HG02840 (cell line): ENCODE results near the gene FMNL2.
"Not testable (repeated sequence)": the region's sequence is repeated elsewhere in the genome, so short reads cannot be mapped to it uniquely, and the experiment has no call there.

Experiments
- ATAC-seq: cut with Tn5 transposase; IDR thresholded peaks from one replicate; pipeline ENCODE4 v1.9.1; 2021; ENCODE audit warnings: mild to moderate bottlenecking, moderate library complexity, moderate number of reproducible peaks; ENCODE audit not compliant: unreplicated experiment, low FRiP score

FMNL2 gene

DNA sequence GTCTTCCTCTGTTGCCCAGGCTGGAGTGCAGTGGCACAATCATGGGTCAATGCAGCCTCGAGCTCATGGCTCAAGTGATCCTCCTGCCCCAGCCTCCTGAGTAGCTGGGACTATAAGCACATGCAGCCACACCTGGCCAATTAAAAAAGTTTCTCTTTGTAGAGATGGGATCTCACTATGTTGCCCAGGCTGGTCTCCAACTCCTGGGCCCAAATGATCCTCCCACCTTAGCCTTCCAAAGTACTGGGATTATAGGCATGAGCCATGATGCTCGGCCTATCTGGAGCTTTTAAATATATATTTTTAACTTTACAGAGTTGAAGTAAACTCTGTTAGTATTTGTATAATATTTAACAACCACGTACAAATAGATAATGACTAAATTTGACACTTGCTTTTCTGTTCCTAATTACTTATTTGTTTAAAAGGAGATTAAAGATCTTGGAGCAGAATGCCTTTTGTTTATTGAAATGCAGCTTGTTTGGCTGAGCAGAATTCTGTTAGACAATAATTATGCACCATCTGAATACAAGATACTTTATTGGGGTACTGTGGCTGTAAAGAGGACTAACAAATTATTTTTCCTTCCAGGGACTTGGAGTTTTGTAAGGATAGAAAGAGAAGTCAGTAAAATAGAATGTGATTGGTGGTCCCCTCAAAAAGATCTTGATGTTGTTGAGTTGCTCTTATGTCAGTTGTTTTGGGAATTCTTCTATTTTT is 175.0 kb downstream of the FMNL2 start:
- no peak for ATAC-seq

DNA sequence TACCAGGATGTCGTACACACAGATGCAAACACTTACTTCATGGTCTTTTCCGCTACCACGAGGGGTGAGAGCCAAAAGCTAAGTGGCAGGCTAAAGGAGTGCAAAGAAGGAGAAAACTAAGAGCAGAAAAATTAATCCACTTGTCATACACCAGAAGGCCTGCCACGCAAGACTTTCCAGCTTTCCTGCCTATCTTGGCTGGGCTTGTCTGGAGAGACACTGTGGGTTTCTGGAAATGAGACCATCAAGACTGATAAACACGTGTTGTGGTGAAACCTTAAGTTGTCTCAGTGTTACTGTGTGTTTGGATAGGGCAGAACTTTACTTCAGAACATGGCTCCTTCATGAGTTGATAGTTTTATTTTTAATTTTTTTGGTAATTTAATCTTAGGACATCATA is 175.6 kb downstream of the FMNL2 start:
- ATAC-seq: no peak

DNA sequence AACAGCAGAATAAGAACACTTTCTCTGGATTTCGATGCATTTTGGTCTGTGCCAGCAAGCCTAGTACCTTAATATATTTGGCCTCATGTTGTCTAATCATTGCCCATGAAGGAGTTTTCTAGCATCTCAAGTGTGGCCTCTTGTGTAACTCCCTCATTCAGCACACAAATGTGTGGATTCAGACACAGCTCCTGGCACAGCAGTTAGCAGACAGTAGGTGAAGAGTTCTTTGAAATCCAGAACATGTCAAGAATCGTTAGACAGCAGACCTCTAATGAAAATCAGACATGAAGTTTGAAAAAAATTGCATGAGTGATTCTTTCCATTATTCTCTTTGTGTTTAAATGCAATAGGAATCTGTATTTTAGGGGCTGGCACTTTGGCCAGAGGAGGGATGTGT is 177.0 kb downstream of the FMNL2 start:
- no peak for ATAC-seq

DNA sequence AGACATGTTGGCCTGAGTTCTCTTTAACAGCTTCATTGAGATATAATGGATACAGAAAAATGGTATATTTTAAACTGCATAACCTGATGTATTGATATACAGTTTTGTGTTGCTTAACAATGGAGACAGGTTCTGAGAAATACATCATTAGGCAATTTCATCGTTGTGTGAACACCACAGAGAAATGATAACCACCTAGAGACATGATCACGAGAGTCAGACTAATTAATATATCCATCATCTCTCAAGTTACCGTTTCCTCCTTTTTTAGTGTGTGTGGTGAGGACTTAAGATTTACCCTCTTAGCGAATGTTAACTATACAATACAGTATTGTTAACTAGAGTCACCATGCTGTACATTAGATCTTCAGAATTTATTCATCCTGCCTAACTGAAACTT is 178.1 kb downstream of the FMNL2 start:
- no peak for ATAC-seq

DNA sequence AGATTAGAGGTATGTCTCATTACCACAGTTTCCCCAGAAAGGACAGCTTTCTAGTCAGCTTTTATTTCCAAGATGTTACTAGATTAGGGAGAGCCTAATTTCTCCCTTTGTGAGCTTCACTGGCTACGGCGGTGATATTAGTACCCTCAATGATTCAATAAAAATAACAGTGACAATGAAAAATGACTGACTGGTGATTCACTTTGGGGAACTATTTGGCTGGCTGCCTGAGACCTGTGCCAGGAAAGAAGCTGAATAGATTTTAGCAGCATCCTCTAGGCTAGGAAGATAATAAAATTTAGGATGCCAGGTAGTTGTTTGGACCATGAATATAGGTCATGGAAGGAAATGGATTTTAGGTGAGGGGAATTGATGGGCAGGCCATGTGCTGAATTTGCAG is 178.7 kb downstream of the FMNL2 start:
- no peak for ATAC-seq

DNA sequence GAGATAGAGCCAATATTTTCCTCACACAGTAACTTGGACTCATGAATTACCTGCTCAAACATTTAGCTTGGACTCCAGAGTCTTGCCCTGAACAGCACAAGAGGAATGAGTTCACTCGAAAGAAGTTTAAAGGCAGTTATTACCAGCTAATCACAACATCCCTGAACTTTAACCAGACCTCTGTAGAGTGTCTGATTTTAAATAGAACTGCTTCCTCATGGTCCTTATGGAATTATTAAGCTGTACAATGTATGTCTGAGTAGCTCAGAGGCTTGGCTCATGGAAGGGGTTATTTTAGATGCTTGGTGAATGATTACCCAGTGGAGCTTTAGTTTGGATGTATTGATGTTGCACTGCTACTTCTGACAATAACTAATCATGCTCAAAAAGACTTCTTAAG is 183.1 kb downstream of the FMNL2 start:
- no peak for ATAC-seq

DNA sequence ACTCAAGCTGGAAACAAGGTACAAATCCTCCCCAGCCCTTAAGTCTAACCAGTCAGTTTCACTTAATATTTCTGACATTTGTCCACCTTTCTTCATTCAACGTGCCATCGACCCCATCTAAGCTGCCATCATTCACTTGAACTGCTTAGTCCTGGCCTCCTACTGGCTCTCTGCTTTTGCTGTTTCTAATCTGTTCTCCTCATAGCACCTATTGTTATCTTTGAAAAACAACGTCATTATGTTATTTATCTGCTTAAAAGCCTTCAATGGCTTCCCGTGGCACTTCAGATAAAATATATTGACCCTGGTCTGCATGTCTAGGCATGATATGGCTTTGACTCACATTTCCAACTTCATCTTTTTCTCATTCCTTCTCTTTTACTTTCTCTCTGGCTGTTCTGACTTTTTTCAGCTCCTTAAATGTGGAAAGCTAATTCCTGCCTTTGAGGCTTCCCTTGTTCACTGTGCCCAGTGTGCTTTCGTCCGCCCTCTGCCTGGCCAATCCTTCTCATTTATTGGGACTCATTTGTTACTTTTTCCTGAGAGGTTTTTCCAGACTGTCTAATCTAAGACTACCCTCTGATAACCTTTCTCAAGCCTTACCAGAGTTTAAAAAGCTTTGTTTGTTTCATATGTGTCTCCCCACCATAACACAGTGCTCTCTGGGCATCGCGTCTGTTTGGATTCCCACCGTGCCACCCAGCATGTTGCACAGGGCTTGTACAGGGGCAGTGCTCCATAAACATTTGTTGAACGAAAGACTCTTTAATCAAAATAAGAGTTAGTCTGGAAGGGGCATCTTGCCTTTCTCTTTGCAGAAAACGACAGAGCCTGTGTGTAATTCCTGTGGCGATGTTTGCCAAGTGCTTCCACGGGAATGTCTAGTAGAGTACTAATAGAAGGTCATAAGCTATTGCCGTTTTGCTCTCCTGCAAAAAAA is 183.9 kb downstream of the FMNL2 start:
- ATAC-seq: no peak

DNA sequence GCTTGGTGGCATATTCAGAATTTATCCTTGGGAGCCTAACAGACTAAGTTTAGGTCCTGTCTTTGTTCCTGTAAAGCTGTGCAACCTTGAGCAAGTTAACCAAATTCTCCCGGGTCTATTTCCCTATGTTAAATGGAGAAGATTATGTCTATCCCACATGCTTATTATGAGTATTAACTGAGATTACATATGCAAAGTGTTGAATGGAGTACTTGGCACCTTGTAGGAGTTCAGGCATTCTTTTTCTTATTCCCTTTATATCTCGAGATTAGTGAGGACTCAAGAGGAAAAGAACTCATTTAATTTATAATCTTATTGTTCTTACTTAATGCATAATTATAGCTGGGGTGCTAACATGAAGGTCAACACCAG is 184.6 kb downstream of the FMNL2 start:
- no peak for ATAC-seq

DNA sequence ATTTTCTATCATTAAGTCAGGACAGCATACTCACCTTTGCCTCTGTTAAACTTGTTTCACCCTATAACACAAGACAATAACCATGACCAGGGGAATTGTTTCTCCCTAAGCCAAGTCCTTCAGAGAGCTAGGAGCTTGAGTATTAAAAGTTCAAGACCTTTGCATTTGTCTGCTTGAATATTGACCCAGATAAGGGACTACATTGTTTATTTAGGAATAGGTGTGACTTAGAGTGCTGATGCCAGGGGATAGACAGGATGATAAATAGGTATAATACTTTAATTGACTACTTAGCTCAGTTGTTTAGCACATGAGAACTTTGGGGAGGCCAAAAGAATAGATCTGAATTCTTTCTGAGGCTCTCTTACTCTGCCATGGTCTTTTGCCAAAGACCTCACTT is 185.8 kb downstream of the FMNL2 start:
- no peak for ATAC-seq

DNA sequence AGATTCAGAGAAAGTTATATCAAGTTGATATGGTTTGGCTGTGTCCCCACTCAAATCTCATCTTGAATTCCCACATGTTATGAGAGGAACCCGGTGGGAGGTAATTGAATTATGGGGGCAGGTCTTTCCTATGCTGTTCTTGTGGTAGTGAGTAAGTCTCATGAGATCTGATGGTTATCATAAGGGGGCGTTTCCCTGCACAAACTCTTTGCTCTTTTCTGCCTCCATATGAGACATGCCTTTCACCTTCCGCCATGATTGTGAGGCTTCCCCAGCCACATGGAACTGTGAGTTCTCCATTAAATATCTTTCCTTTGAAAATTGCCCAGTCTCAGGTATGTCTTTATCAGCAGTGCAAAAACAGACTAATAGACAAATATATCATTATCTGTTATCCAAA is 187.5 kb downstream of the FMNL2 start:
- not testable (repeated sequence) for ATAC-seq

DNA sequence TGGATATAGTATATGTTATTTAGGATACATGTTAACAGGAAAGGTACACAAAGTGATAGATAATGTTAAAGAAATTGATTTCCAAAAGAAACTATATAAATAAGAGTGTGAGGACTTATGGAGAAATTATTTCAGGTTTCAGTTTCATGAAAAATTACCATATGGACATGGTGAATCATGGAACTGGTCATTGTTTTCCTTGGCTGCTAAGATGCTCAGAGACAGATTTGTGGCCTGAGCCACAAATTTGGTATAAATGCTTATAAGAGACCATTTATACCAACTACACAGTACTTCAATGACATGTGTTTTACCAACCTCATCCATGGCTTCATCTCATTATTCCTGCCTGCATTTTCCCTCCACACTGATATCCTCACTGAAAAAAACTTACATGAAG is 188.1 kb downstream of the FMNL2 start:
- ATAC-seq: no peak

DNA sequence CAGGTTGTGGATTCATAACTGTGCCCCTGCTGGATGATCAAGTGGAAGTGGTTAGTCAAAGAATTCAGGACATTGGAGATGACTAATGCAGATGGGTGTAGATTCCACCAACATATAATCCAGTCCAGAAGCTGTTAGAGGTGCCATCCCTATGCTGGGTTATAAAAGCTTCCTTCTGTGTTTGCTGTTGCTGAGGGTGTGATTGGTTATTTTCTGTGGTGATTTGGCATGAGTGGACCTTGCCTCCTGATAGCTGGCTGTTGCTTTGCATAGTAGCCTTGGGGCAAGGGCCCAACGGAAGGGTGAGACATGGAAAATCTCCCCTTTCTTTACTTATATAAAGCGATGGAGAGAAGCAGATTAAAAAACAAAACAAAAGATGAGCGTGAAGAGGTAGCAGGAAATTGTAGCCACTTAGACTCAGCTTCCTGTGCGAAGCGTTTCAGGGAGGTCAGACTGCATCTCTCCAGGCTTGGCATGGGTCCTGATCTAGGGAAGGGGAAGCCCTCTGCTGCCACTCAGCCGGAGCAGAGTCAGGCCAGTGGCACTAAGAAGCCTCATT is 190.4 kb downstream of the FMNL2 start:
- ATAC-seq: no peak

DNA sequence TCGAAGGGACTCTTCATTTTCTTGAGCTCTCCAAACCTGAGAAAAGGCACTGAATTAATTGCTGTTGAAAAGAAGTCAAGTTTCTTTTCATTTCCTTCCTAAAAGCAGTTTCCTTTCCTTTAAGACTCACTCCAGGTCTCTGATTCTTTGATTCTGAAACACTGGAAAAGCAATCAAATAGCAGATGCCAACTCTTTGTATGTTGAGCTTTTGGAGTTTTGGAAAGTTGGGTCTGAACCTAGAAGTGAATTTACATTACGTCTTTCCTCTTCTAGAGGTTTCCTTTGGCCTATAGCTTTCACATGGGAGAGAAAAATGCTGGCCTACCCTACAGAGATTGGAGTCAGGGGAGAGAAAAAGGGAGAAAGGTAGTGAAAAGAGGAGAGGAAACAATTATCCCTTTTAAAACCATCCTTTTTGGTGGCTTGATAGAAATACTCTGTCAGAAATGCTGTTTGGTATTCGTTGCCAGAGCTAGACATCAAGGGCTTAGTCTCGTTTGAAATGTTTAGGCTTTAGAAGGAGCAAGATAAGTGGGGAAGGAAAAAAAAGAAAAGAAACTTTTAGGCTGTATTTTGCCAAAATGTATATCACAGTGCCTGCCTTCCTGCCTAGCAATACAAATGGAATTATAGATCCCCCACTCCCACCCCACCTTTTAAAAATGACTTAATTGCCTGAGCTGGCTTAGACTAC is 194.6 kb downstream of the FMNL2 start:
- ATAC-seq: no peak

DNA sequence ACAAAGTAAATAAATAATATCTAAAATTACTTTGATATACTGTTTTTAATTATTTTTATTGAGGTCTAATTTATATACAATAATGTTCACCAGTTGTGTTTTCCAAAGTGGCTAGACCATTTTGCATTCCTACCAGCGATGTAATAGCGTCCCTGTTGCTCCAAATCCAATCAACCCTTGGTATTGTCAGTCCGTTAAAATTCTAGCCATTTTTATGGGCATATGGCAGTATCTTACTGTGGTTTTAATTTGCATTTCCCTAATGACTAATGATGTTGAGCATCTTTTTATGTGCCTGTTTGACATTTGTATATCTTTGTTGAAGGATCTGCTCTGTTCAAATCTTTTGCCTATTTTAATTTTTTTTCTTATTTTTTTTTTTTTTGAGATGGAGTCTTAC is 197.3 kb downstream of the FMNL2 start:
- ATAC-seq: no peak

DNA sequence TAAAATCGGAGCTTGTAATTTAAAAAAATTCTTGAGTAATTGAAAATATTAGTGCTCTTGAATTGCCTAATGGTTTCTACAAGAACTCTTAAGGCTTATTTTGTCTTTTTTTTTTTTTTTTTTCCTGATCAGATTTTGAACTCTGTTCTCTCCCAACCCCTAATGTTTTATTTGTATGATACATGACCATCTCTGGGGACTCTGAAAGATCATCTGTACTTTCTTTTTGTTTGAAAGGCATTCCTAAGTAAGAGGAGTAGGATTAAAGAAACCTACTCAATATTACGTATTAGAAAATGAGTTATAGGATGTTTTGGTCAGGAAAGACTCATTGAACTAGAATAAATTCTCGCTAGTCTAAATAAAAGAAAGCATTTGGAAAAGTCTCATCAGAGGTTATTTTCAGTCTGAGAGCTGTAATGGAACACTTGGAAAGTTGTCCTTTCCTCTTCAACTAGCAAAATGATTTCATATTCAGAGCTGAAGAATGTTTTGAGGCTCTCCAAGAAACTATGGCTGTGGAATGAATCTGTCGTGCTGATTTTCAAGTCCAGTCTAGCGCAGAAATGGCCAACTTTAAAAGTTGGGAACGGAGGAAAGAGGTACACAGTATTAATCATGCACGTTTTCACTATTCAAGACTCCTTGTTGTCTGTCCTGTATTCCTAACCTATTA is 199.6 kb downstream of the FMNL2 start:
- no peak for ATAC-seq

DNA sequence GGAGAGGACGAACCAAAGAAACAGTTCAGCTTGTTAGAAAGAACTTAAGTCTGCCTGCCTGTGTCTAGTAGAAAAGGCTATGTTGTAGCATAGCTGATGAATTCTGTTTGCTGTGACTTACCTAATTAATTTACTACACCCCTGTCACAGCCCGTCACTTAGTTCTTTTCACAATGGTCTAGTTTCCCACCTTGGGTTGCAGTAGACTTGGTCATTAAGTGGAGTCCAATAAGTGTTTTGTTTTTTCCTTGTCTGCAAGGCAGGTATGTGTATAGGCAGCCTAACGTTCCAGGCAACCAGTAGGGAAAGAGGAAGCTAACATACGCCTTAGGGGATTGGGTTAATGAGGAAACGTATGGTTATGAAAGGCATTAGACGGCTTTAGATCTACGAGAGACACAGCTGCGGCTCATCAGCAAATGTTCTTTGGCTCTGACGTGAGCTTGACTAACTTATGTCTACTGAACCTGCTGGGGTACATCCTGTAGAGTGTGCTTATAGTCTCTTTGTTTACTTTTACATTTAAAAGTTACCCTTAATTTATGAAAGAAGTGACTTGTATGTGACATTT is 202.2 kb downstream of the FMNL2 start:
- no peak for ATAC-seq

DNA sequence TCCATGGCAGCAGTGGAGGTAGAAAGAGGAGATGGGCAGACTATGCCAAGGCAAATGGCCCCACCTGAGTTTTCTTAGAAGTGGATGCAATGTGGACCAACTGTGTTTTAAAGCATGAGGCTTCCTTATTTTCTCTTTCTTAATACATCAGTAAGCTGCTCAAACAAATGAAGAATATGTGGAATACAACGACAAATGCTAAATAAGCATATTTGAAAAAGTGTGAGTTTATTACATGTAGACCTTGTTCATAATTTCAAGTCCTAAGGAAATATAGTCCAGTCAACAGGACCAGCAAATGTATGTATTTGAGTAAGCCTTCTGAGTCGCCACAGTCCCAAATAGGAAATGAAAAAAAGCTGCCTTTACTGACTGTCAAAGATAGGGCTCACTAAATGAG is 204.4 kb downstream of the FMNL2 start:
- no peak for ATAC-seq

DNA sequence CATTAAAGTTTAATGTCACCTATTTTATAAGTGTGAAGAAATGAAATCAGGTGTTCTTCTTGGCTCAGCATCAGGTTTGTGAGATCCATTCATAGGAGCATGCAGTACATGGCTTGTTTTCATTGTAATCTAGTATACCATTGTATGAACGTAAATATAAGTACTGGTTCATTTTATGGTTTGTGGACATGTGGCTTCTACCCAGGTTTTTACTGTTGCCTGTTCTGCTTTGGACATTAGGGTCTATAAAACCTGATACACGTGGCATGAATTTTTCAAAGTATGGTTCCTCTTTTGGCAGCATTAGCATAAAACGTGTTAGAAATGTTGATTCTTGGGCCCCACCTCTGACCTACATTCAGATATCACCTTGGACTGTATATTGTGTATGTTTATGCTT is 206.7 kb downstream of the FMNL2 start:
- no peak for ATAC-seq

DNA sequence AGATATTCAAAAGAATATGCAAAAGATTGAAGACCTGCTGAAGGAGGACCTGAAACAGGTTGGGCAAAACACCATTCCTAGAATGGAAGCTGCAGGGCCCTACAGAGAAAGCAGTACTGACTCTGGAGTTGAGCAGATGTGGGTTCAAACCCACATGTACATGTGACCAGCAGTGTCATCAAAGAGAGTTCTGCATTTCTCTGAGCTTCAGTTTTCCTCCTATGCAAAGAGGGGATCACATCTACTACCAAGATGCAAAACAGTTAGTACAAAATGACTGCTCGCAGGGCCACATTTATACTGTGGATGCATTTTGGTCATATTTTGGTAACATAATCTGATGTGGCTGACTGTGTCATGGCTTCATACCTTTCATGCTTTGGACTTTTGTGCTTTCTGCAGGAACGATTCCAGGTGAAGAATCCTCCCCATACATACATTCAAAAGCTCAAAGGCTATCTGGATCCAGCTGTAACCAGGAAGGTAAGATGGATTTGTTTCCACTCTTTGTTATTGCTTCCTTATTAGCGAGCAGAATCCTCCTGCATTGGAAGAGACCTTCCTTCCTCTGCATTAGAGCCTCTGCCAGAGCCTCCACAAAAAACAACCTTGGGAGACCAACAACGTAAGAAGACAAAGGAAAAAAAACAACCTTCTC is 207.5 kb downstream of the FMNL2 start:
- ATAC-seq: no peak
